ENCODE data around the gene DTX1. TPM values are rescaled to one million over a fixed set of nuclear protein-coding genes. Genes with fewer than 3 reads are reported as not detected.

DTX1 gene
- total RNA-seq, 1 donor from 2014 or later = 1.4 TPM

GRCh38 chr12:113094738-113095137 lies 38.2 kb downstream of the DTX1 start:
- Mint-ChIP-seq H3K4me1 (peaks cover 5% of the 10 kb centered on the region), H3K36me3 (no peaks in the 10 kb centered on the region), H3K9me3 (no peaks in the 10 kb centered on the region), H3K4me3 (no peak overlapping the region), H3K27ac (no peak overlapping the region), H3K27me3 (ENCODE audit: low read depth) (peaks cover 51% of the 10 kb centered on the region)
- no peak for TF ChIP-seq CTCF (IDR thresholded peaks at IDR 0.05; ENCODE audit: unreplicated experiment)
- no peak for DNase-seq (ENCODE audit: low spot score in 2 of 2, unreplicated experiment in 2 of 2)

- no peak for DNase-seq (ENCODE audit: low spot score in 2 of 2, unreplicated experiment in 2 of 2)
- TF ChIP-seq CTCF (IDR thresholded peaks at IDR 0.05; ENCODE audit: unreplicated experiment) = no peak
- no peak overlapping the region for H3K27ac Mint-ChIP-seq
- no peaks in the 10 kb centered on the region for H3K9me3 Mint-ChIP-seq
- H3K4me1 Mint-ChIP-seq = peaks cover 5% of the 10 kb centered on the region
- peaks cover 45% of the 10 kb centered on the region for H3K27me3 Mint-ChIP-seq (ENCODE audit: low read depth)
- no peak overlapping the region for H3K4me3 Mint-ChIP-seq
- H3K36me3 Mint-ChIP-seq = no peaks in the 10 kb centered on the region
These were observed 38.9 kb downstream of the DTX1 start for GRCh38 chr12:113095405-113095804.

- Mint-ChIP-seq H3K4me1 (peaks cover 5% of the 10 kb centered on the region), H3K36me3 (no peaks in the 10 kb centered on the region), H3K27ac (no peak overlapping the region), H3K4me3 (no peak overlapping the region), H3K9me3 (no peaks in the 10 kb centered on the region), H3K27me3 (ENCODE audit: low read depth) (peaks cover 30% of the 10 kb centered on the region)
- DNase-seq (ENCODE audit: low spot score in 2 of 2, unreplicated experiment in 2 of 2) = no peak
- no peak for TF ChIP-seq CTCF (IDR thresholded peaks at IDR 0.05; ENCODE audit: unreplicated experiment)
These were observed 40.3 kb downstream of the DTX1 start for GRCh38 chr12:113096675-113097461.

- Mint-ChIP-seq H3K27ac (no peak overlapping the region), H3K36me3 (no peaks in the 10 kb centered on the region), H3K27me3 (ENCODE audit: low read depth) (peaks cover 24% of the 10 kb centered on the region), H3K9me3 (no peaks in the 10 kb centered on the region), H3K4me1 (peaks cover 1% of the 10 kb centered on the region), H3K4me3 (no peak overlapping the region)
- DNase-seq (ENCODE audit: low spot score in 2 of 2, unreplicated experiment in 2 of 2) = no peak
- no peak for TF ChIP-seq CTCF (IDR thresholded peaks at IDR 0.05; ENCODE audit: unreplicated experiment)
These were observed 41.3 kb downstream of the DTX1 start for GRCh38 chr12:113097716-113098440.

GRCh38 chr12:113098441-113099028 lies 42.0 kb downstream of the DTX1 start:
- H3K27ac Mint-ChIP-seq = no peak overlapping the region
- H3K27me3 Mint-ChIP-seq (ENCODE audit: low read depth) = peaks cover 21% of the 10 kb centered on the region
- H3K4me3 Mint-ChIP-seq = no peak overlapping the region
- peak; percentile 89 for TF ChIP-seq CTCF (IDR thresholded peaks at IDR 0.05; ENCODE audit: unreplicated experiment)
- peak in 1 of 2 experiments; percentile 76 for DNase-seq (ENCODE audit: low spot score in 2 of 2, unreplicated experiment in 2 of 2)
- no peaks in the 10 kb centered on the region for H3K9me3 Mint-ChIP-seq
- no peaks in the 10 kb centered on the region for H3K4me1 Mint-ChIP-seq
- H3K36me3 Mint-ChIP-seq = no peaks in the 10 kb centered on the region
